ENCODE results near the gene NOL9. TPM values are rescaled to one million over a fixed set of nuclear protein-coding genes. Genes with fewer than 3 reads are reported as not detected.
A peak's percentile ranks its signal among the peaks of the same experiment; 100 is the strongest.

NOL9 gene
- total RNA-seq, 4 donors from 2014 or later = 20.1 to 41.6 (median 23.6) TPM

- Histone ChIP-seq H3K9me3 (no peaks in the 10 kb centered on the region), H3K36me3 (no peaks in the 10 kb centered on the region), H3K4me3 (replicated peaks in 1 of 3) (no peak overlapping the region), H3K4me1 (peaks cover 0 to 20% of the 10 kb centered on the region in 2 donors), H3K27me3 (no peaks in the 10 kb centered on the region), H3K27ac (no peak overlapping the region)
- DNase-seq = no peak
- intact Hi-C loops (cut with DNase I) = no loop called here
- TF ChIP-seq CTCF (IDR thresholded peaks at IDR 0.05) = no peak
- TF ChIP-seq POLR2A (IDR thresholded peaks at IDR 0.05) = no peak
- WGBS, 2 donors = 86 to 89% methylated on average over 13 to 19 of the region's 31 CpGs
These were observed 48.7 kb downstream of the NOL9 start for GRCh38 chr1:6505367-6506209.

GRCh38 chr1:6504887-6505286 lies 49.4 kb downstream of the NOL9 start:
- Histone ChIP-seq H3K4me3 (replicated peaks in 1 of 3) (no peak overlapping the region), H3K27ac (no peak overlapping the region), H3K27me3 (no peaks in the 10 kb centered on the region), H3K4me1 (peaks cover 0 to 21% of the 10 kb centered on the region in 2 donors), H3K9me3 (no peaks in the 10 kb centered on the region), H3K36me3 (no peaks in the 10 kb centered on the region)
- intact Hi-C loops (cut with DNase I) = no loop called here
- no peak for DNase-seq
- TF ChIP-seq CTCF (IDR thresholded peaks at IDR 0.05) (no peak), POLR2A (IDR thresholded peaks at IDR 0.05) (no peak)
- whole genome bisulfite sequencing, 2 donors = 90 to 93% methylated on average over 6 to 15 of the region's 15 CpGs

- H3K4me3 ChIP-seq (replicated peaks in 1 of 3) = no peak overlapping the region
- no peak overlapping the region for H3K27ac ChIP-seq
- H3K4me1 ChIP-seq = peaks cover 0 to 21% of the 10 kb centered on the region in 2 donors
- no peaks in the 10 kb centered on the region for H3K9me3 ChIP-seq
- DNase-seq = no peak
- WGBS, 2 donors = 85 to 88% methylated on average over 12 to 14 of the region's 20 CpGs
- intact Hi-C loops (cut with DNase I) = no loop called here
- H3K36me3 ChIP-seq = no peaks in the 10 kb centered on the region
- TF ChIP-seq POLR2A (IDR thresholded peaks at IDR 0.05) = no peak
- TF ChIP-seq CTCF (IDR thresholded peaks at IDR 0.05) = no peak
- H3K27me3 ChIP-seq = no peaks in the 10 kb centered on the region
These were observed 50.3 kb downstream of the NOL9 start for GRCh38 chr1:6503884-6504602.

GRCh38 chr1:6502000-6502891 lies 52.1 kb downstream of the NOL9 start:
- TF ChIP-seq POLR2A (IDR thresholded peaks at IDR 0.05) (no peak), CTCF (IDR thresholded peaks at IDR 0.05) (no peak)
- H3K4me3 ChIP-seq (replicated peaks in 1 of 3) = no peak overlapping the region
- peak in 1 of 2 donors; percentile 42 for DNase-seq
- H3K36me3 ChIP-seq = no peaks in the 10 kb centered on the region
- H3K4me1 ChIP-seq = peaks cover 4 to 33% of the 10 kb centered on the region in 2 donors
- no peaks in the 10 kb centered on the region for H3K9me3 ChIP-seq
- no peak overlapping the region for H3K27ac ChIP-seq
- 63 to 66% methylated on average over 20 to 27 of the region's 31 CpGs for WGBS, 2 donors
- H3K27me3 ChIP-seq = no peaks in the 10 kb centered on the region
- intact Hi-C loops (cut with DNase I) = no loop called here
